GDM1 (cell line): Measurements from ENCODE around the gene CLIC3.
A peak's percentile ranks its signal among the peaks of the same experiment; 100 is the strongest.

Experiments
- DNase-seq: peaks from one replicate; lab custom pipeline; 2025; lab: John Stamatoyannopoulos, UW

Gene CLIC3

DNA sequence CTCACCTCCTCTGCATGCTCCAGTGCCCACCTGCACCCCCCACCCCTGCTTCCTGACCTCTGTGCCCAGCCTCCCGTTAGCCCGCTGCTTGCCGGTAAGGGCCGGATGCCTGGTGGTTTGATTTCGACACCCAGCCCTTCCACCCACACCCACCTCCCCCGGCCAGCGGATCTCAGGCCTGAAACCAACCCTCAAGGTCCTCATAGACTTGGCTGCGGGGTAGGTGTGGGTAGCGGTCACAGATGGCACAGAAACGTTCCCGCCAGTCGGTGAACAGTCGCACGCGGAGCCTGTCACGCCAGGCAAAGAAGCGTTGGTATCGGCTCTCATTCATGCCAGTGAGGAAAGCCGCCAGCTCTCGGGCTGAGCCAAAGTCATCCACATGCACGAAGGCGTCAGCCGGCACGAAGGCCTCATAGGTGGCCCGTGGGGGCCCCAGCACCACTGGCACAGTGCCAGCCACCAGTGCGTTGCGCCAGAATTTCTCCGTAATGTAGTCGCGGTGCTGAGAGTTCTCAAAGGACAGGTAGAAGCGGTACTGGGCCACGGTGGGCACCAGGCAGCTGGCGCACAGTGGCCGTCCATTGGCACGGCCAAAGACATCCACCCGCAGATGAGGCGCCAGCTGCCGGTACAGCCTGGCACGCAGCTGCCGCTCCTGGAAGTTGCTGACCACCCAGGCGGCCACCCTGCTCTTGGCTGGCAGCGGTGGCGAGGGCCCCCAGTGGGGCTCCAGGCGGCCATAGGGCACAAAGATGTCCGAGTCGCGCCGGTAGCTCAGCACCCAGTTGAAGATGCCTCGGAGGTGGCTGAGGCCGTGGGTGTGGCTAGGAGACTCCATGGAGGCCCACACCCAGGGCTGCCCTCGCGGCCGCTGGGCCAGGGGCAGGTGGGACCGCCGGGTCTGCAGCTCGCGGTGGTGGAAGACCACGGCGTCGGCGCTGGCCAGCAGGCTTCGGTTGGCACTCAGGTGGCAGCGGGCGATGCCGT, 34.5 kb upstream of the CLIC3 start:
- peak; percentile 91 for DNase-seq

DNA sequence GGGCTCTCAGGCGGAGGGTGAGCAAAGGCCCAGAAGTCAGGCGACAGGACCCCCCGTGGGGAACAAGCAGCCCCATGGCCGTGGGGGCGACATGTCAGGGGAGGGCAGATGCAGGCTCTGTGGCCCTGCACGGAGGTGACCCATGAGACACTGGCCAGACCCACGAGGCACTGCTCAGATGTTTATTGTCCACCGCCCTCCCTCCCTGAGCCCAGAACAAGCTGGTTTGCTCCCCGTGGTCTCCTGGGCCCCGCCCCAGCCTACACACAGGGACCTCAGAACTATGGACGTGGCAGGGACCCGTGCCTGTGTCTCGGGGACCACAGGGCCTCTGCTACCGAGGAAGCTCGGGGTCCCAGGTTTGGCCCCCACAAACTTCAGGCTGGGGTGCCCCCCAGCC, 33.6 kb upstream of the CLIC3 start:
- no peak for DNase-seq

DNA sequence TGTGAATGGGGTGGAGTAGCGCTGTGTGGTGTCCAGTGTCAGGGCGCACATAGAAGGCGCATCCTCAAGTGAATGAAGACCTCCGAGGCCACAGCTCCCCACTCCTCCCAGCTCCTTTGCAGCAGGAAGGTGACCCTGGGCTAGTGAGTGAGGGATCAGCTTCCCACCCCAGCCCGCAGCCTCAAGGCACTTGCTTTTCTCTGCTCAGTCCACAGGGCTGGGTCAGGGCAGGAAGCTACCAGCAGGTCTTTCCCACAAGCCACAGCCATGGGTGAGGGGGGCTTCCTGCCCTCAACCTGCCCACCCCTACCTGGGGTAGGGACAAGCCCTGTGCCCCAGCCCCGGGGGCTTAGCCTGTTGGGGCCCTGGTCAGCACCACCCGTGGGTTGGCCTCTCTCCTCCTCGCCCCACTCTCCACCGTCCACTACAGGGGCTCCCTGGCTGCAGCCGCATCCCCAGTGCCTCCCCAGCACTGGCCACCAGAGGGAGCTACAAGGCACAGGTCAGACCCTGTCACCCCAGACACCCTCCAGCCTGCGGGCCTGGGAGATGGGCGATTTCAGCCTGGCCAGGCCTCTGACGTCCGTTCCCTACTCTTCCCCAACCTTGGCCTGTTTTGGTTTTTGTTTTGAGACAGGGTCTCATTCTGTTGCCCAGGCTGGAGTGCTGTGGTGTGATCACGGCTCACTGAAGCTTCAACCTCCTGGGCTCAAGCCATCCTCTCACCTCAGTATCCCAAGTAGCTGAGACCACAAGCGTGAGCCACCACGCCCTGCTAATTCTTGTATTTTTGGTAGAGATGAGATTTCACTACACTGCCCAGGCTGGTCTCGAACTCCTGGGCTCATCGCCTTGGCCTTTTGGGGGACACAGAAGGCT, 32.9 kb upstream of the CLIC3 start:
- DNase-seq, result peak; percentile 85

DNA sequence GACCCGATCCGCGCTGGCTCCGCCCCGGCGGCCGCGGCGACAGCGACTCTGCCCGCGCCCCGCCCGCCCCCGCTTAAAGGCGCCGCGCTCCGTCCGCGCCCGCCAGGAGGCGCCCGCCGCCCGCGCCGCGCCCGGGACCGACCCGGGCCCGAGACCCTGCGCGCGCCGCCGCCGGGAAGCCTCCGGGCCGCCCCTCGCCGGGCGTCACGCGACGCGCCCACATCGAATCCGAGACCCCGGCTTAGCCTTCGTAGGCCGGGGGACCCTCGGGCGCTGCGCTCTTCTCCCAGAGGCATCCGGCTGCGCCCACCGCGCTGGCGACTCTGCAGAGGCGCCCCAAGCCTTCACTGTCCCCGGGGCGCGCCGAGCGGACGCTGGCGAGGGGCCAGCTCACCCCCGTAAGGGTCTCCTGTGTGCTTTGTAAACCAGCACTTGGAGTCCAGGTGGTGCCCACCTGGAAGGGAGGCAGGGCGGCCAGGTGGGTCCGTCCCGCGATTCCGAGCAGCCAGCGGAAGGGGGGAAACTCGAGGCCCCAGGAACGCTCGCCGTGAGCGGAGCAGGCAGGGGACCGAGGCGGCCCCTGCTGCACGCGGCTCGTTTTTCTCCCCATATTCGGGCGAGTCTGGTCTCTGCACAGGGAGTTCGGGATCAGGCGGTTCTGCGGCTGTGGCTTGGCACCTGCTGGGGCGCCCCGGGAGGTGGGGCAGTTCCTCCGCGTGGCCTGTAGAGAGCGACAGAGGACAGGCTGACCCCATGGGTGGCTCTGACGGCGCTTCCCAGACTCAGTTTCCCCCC, 32.1 kb upstream of the CLIC3 start:
- peak; percentile 66 for DNase-seq

DNA sequence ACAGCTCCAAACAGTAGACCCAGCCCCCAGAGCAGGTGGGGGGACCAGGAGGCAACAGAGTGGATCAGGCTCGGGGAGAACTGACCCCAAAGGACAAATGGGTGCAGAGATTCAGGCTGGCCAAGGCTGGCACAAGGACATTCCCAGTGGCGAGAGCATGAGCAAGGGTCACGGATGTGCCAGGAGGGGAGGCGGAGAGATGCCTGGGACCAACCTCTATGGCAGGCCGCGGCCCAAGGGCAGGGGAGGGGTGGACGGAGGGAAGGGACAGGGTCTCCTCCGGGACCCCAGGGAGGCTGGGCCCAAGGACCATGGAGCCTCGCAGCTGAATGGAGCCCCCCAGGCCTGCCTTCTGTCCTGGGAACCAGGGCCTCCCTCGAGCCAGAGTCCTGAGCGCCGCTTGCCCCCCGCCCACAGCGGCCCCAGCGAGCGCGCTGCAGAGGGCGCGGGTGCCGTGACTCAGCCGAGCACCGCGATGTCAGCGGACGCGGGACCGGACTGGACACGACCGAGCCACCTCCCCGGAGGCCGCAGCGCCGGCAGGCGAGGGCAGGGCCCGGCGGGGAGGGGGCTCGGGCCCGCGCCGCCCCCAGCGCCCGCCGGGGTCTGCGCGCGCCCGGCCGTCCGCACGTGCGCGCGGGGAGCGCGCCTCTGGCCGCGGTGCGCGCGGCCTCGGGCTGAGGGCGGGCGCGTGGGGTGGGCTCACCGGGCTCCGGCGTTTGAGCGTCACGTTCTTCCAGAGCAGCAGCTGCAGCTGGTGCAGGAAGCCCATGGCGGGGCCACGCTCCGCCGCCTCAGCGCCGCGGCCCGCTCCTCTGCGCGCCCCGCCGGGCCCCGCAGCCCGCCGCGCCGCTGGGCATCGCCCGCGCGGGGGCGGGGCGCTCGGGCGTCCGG, 31.2 kb upstream of the CLIC3 start, which contains the start of gene ABCA2:
TSS of gene ABCA2 (minus strand) at position 869 of the 894 bp plus-strand sequence. CDS start at position 772, 97 bp downstream.
- DNase-seq, result no peak

DNA sequence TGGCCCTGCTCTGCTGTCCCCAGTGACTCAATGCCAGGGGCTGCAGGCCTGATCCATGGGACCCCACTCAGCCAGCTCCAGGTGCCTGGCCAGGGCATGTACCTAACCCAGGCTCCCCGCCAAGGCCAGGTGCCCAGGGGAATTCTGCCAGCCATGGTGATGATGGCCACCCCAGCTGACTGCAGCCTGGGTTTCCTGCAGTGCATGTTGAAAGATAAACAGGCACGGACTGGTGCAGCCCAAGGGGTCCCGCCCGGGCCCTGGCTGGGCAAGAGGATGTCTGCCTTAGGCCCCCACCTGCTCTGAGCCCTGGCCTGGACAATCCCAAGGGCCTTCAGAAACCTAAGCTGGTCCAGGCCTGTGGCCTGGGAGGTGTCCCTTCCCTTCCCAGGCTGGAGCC, 30.5 kb upstream of the CLIC3 start:
- DNase-seq, result no peak

DNA sequence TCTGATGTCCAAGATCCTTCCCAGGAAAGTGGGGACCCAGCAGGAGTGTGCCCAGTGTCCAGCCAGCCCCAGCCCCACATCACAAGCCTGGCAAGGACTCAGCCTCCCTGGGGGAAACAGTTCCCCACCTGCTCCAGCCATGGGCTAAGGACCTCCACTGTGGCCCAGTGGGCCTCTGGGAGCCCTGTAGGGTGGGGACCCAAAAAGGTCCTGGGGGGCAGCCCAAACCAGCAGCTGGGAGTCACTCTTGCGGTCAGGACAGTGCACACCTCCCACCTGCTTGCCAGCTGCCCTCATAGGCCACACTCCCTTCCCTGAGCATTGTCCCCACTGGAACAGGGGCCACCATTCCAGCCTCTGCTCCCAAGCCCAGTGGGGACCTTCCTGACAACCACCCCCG, 30.0 kb upstream of the CLIC3 start:
- DNase-seq, result no peak

DNA sequence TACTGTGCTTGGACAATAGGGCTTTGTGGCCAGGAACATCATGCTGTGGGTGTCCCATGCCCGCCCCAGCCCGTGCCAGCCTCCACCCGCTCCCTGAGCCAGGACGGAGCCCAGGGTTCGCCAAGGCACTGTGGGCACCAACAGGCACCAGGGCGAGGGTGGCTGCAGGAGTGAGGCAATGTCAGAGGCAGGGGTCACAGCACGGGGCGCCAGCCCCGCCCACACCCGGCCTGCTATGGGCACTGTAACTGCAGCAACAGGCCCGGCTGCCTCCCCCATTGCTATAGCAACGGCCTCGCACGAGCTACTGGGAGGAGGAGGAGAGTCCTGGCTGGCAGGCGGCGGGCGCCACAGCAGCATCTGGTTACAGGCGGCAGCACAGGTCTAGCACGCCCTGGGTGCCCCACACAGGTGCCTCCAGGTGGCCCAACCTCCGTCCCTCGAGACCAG, 29.2 kb upstream of the CLIC3 start:
- DNase-seq, result no peak

DNA sequence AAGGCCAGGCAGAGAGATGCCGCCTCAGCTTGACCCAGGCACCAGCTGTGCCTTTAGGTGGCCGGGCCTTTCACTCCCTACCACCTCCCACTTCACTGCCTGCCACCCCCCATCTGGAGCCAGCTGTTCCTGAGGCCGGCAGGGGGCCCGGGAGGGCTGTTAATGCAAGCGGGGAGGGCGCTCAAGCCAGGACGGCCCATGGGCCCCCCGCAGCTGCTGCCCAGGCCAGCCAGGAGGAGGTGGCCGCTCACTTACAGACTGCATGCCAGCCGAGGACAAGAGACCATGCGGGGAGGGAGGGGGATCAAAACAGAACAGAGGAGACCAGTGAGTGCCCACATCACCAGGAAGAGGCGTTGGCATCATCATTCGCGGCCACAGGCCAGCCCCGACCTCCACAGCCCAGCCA, 27.2 kb upstream of the CLIC3 start:
- DNase-seq, result no peak

DNA sequence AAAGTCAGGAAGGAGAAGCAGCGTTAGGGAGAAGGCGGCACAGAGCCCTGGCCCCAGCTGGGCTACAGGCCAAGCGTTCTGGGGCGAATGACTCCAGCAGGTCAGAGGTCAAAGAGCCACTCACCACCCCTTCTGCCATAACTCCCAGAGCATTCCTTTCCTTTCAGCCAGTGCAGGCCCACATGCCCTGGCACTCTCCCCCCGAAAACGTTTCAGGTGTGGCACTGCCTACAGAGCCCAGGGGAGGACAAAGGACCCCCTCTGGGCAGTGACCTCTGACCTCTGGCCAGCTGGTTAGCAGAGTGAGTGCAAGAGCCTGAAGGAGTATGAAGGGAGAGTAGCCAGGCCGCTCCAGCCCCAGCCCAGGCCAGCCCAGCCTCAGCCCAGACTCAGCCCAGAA, 26.8 kb upstream of the CLIC3 start:
- no peak for DNase-seq

DNA sequence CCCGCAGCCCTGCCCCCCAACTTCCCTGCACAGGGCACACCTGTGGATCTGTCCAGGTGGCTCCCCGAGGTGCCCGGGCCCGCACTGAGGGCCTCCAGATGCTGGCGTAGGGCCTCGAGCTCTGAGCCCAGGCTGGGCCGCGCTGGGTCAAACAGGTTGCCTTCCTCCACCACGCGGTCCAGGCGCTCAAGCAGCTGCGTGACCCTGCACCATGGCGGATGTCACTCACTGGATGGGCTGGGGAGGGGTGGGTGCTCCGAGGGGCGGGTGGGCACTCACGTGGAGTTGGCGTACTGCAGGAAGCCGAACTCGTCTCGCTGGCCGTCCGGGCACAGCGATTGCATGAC, 26.3 kb upstream of the CLIC3 start:
- DNase-seq, result no peak

DNA sequence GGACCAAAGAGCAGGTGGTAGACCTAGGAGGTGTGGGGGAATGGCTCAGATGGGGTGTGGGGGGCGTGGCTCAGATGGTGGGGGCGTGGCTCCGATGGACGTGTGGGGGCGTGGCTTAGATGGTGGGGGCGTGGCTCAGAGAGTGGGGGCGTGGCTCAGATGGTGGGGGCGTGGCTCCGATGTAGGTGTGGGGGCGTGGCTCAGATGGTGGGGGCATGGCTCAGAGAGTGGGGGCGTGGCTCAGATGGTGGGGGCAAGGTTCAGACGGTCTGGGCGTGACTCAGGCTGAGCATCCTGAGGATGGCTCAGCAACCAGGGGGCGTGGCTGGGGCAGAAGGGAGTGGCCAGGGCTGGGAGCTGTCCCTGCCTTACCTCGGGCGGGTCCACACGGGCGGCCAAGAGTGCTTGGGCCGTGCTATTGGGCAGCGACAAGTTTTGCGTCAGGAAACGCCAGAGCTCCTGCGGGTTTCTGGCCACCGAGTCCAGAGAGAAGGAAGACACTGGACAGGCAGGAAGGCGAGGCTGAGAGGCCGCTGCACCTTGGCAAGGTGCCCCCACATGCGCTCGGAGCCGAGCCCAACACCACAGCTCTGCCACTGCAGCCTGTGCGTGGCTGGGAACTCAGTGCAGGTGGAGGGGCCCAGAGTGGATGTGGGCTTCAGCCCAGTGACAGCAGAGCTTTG, 25.8 kb upstream of the CLIC3 start:
- peak; percentile 59 for DNase-seq

DNA sequence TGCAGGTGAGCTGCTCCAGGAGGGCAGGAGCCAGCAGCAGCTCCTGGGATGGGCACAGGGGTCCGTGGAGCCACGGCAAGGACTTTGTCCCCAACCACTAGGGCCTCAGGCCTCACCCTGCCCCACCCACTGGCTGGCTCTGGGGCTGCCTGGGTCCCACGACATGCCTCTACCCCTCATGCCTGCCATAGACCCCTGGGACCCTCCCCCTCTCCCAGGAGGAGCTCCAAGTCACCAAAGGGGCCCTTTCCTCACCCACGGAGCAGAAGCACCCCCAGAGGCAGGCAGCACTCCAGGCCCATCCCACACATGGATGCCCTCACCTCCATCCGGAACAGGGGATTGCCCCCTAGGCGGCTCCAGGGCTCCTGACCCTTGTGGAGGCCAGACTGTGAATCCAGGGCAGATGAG, 25.2 kb upstream of the CLIC3 start:
- no peak for DNase-seq

DNA sequence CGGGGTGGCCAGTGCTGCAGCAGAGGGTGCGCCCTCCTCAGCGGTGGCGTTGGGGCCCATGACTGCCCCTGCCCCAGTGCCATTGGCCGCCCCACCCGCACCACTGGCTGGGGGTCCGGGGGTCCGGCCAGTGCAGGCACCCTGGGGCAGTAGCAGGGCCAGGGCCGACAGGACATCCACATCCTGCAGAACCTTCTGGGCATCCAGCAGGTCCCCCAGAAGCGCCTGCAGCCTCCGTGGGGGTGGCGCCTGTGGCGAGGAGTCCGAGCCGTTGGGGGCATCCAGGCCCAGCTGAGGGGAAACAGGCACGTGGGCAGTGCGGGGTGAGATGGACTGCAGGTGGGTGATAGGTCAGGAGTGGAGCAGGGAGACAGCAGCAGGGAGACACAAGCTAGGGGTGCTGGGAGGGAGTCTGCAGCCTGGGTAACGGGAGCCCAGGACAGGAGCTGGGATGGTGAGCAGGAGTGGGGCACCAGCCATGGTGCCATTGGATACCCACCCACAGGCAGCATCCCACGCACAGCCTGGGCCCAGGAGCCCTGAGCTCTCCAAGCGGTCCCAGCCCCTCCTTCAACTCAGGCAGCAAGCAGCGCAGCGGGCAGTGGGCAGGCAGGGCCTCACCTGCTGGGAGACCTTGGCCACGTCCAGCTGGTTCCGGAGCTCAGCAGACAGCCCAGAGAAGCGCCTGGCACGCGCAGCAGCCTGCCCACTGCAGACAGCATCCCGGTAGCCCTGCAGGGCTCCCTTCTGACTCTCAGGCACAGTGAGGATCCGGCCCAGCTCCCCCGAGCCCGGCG, 24.6 kb upstream of the CLIC3 start:
- no peak for DNase-seq

DNA sequence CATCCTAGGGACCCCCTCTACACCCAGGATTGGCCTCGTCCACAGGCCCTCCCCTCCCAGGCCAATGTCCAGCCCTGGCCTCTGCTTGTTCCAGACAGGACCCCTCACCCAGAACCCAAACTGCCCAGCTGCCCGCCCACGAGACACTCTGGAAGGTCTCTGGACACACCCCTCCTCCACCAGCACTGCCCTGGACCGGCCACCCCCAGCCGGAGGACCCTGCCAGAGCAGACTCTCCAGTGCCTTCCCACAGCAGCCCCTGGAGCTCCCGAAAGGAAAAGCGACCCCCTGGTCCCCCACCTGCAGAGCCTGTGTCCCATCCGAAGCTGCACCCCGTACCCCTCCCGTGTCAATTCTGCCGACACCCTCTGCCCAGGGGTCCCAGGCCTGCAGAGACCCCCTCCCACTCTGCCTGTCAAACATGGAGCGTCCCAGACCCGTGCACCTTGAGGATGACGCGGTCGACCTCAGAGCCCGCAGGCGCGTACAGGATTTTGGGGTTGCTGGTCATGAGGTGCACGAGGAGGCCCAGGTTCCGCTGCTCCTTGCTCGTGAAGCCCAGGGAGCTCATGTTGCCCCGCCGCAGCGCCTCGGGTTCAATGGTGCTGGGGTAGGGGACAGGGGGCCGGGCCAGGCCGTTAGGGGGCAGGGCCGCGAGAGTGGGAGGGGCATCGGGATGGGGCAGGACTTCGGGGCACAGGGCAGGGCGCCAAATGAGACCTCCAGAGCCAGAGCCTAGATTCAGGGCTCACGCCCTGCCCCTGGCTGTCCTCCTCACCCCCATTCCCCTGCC, 23.7 kb upstream of the CLIC3 start:
- DNase-seq, result no peak

DNA sequence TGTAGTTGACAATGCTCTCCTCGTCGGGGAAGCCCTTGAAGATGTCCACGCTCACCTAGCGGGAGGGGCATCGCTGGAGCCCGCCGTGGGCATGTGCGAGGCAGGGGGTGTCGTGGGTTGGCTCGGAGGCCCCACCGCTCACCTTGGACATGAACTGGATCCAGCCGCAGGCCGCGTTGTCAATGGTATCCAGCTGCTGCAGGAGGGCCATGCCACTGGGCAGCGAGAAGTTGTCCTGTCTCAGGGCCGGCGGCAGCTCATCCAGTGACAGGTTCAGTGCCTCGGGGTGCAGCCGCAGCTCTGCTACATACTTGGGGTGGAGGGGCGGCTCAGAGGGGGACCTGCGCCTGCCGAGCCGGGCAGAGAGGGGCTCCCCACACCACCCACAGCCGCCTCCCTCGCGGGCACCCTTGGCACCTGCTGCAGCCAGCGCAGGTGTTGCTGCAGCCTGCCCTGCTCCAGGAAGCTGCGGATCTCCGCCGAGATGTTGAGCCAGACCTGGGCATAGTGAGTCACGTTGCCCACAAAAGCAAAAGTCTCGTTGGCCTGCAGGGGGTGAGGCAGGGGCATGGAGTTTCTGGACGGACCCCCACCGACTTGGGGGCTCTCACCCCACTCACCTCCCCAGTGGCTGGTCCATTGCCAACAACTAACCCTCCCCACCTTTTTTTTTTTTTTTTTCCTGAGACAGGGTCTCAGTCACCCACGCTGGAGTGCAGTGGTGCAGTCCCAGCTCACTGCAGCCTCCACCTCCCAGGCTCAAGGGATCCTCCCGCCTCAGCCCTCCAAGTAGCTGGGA, 22.6 kb upstream of the CLIC3 start:
- DNase-seq, result no peak

DNA sequence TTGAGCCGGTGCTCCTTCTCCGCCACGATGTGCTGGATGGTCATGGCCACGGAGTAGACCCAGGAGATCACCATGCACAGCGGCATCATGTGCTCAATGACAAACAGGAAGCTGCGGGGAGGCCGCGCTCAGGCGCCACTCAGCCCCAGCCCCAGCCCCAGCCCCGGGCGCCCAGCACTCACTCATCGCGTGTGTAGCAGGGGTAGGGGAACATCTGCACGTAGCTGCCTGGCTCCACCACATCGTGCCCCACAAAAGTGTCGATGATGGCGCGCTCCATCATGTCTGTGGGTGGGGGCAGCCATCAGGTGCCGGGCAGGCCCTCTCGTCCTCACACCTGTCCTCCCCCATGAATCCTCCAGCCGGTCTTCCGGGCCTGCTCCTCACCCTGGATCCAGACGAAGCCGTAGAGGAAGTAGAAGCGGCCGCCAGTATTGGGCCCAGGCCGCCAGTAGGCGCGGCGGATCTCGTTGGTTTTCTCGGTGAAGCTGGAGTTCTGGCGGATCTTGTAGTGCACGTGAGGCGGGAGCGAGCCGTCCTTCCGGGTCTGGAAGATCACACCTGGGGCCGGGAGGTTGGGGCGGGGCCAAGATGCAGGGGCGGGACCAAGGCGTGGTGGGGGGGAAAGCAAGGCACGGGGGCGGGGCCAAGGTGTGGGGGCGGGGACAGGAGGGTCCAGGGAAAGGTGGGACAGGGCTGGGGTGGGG, 21.6 kb upstream of the CLIC3 start:
- no peak for DNase-seq
